HepG2 (cell line): ENCODE measurements around the gene RBP3. TPM values are rescaled to one million over a fixed set of nuclear protein-coding genes. Genes with fewer than 3 reads are reported as not detected.

ENCODE experiments used
- ATAC-seq: fragments of 200-7000 bp; cut with Tn5 transposase; 3 replicates; pipeline ENCODE4 v1.9.1; 2020; ENCODE audit warnings: mild to moderate bottlenecking, moderate library complexity
- BruUV-seq: library from RNA; stranded (reverse); fragments of 400-500 nt; replicated peaks from 2 replicates; lab custom pipeline; 2021; lab: Mats Ljungman, UMichigan
- CTCF ChIA-PET: fragments of 300-600 bp; formaldehyde crosslinking; extraction: SDS; loops from one replicate; lab custom pipeline; 2021; ENCODE audit warnings: low total read pairs, inconsistent platforms, low intra/inter-chr PET ratio; lab: Yijun Ruan, JAX
- POLR2A ChIA-PET: fragments of 350-600 bp; sonication (Branson Sonifier 250); formaldehyde crosslinking; loops from one replicate; lab custom pipeline; 2020; ENCODE audit warnings: antibody characterized with exemption, inconsistent platforms; lab: Yijun Ruan, JAX
- DNase-seq: peaks from one replicate; pipeline ENCODE4 v3.0.0-alpha.2; 2015; ENCODE audit warnings: low spot score
- FAIRE-seq: peaks from 3 replicates; lab custom pipeline; 2011; peaks lifted over from hg19 to GRCh38; lab: Jason Lieb, UNC
- H2AFZ ChIP-seq: one replicate; pipeline ENCODE4 v1.6.1; 2011; ENCODE audit warnings: low read length, inconsistent platforms
- H3K27ac ChIP-seq: fragments of 300-600 bp; 3 replicates; pipeline ENCODE4 v1.8.0; 2011; ENCODE audit warnings: mixed run types, mild to moderate bottlenecking, mixed read lengths, low read length, inconsistent platforms; ENCODE audit not compliant: insufficient read depth; ENCODE audit errors: extremely low read length
- H3K27me3 ChIP-seq, 2 experiments: fragments of 200-600 bp in 1 of 2; 2 replicates in 1 of 2; 3 replicates in 1 of 2; pipeline versions ENCODE4 v1.6.0 to v1.8.0; 2011; ENCODE audit warnings: low read length in 2 of 2, mild to moderate bottlenecking in 2 of 2, moderate library complexity in 2 of 2, inconsistent platforms in 1 of 2; ENCODE audit not compliant: insufficient read depth in 2 of 2, control insufficient read depth in 1 of 2
- H3K36me3 ChIP-seq, 2 experiments: fragments of 200-600 bp in 1 of 2; replicated peaks in 1 of 2; 2 replicates in 1 of 2; 3 replicates in 1 of 2; pipeline versions ENCODE4 v1.5.1 to v1.8.0; 2011; ENCODE audit warnings: low read length in 2 of 2, inconsistent platforms in 1 of 2; ENCODE audit not compliant: insufficient read depth in 2 of 2, control insufficient read depth in 1 of 2
- H3K4me1 ChIP-seq: 2 replicates; pipeline ENCODE4 v1.5.1; 2012; ENCODE audit warnings: low read length, inconsistent platforms; ENCODE audit not compliant: insufficient read depth
- H3K4me2 ChIP-seq: 2 replicates; pipeline ENCODE4 v1.6.0; 2011; ENCODE audit warnings: low read depth, low read length, inconsistent platforms
- H3K4me3 ChIP-seq, 3 experiments: fragments of 200-600 bp in 1 of 3; sonication (generic), shearing (Covaris generic) in 1 of 3; replicated peaks in 1 of 3; 2 replicates each; pipeline ENCODE4 v1.5.1; 2011 to 2016; ENCODE audit warnings: low read length in 3 of 3, inconsistent platforms in 2 of 3, low read depth in 2 of 3, mild to moderate bottlenecking in 2 of 3, control low read depth in 1 of 3, mixed read lengths in 1 of 3; ENCODE audit not compliant: insufficient read depth in 1 of 3
- H3K79me2 ChIP-seq: one replicate; pipeline ENCODE4 v1.6.1; 2011; ENCODE audit warnings: low read length, inconsistent platforms; ENCODE audit not compliant: insufficient read depth
- H3K9ac ChIP-seq: 2 replicates; pipeline ENCODE4 v1.6.0; 2011; ENCODE audit warnings: mild to moderate bottlenecking, low read depth, low read length, inconsistent platforms; ENCODE audit not compliant: insufficient read depth
- H3K9me3 ChIP-seq: 2 replicates; pipeline ENCODE4 v1.5.1; 2012; ENCODE audit warnings: mild to moderate bottlenecking, low read length
- H4K20me1 ChIP-seq: 2 replicates; pipeline ENCODE4 v1.6.0; 2011; ENCODE audit warnings: inconsistent platforms, mild to moderate bottlenecking, low read length, moderate library complexity; ENCODE audit not compliant: insufficient read depth
- AGO1 ChIP-seq: fragments of 200-400 bp; formaldehyde crosslinking; IDR thresholded peaks from 2 replicates; pipeline ENCODE4 v1.6.1; 2017; ENCODE audit warnings: mild to moderate bottlenecking, low read depth, low read length, moderate library complexity; ENCODE audit not compliant: poor library complexity, severe bottlenecking
- ATF6 ChIP-seq: sonication (generic); formaldehyde crosslinking; conservative IDR thresholded peaks from 2 replicates; pipeline ENCODE4 v1.4.0; 2020; ENCODE audit warnings: missing genetic modification reagents
- ATRX ChIP-seq: sonication (generic); formaldehyde crosslinking; IDR thresholded peaks from 2 replicates; pipeline ENCODE4 v1.4.0; 2020; ENCODE audit warnings: missing genetic modification reagents, borderline replicate concordance
- CHCHD3 ChIP-seq: sonication (generic); formaldehyde crosslinking; IDR thresholded peaks from 2 replicates; pipeline ENCODE4 v1.8.0; 2022; ENCODE audit warnings: mild to moderate bottlenecking, missing genetic modification reagents, moderate library complexity
- HMGA1 ChIP-seq: sonication (generic); formaldehyde crosslinking; conservative IDR thresholded peaks from 2 replicates; pipeline ENCODE4 v1.4.0; 2020; ENCODE audit warnings: missing genetic modification reagents
- ISX ChIP-seq: sonication (generic); formaldehyde crosslinking; conservative IDR thresholded peaks from 2 replicates; pipeline ENCODE4 v1.5.0; 2020; ENCODE audit warnings: missing genetic modification reagents
- KLF11 ChIP-seq: IDR thresholded peaks from 2 replicates; pipeline ENCODE4 v1.6.1; 2016; ENCODE audit warnings: missing compliant biosample characterization
- MEIS2 ChIP-seq: sonication (generic); formaldehyde crosslinking; IDR thresholded peaks from 2 replicates; pipeline ENCODE4 v1.9.0; 2021; ENCODE audit warnings: mild to moderate bottlenecking, missing genetic modification reagents
- ONECUT2 ChIP-seq: sonication (generic); formaldehyde crosslinking; IDR thresholded peaks from 2 replicates; pipeline ENCODE4 v1.4.0; 2020; ENCODE audit warnings: missing genetic modification reagents
- PITX1 ChIP-seq: sonication (generic); formaldehyde crosslinking; IDR thresholded peaks from 2 replicates; pipeline ENCODE4 v1.5.1; 2020; ENCODE audit warnings: mild to moderate bottlenecking, missing genetic modification reagents
- RAD21 ChIP-seq: fragments of 450-650 bp; formaldehyde crosslinking; IDR thresholded peaks from 2 replicates; pipeline ENCODE4 v1.5.0; 2020; ENCODE audit warnings: mild to moderate bottlenecking
- SKI ChIP-seq: fragments of 450-650 bp; IDR thresholded peaks from one replicate; pipeline ENCODE4 v1.6.1; 2018; ENCODE audit warnings: mild to moderate bottlenecking; ENCODE audit not compliant: partially characterized antibody
- SP2 ChIP-seq: sonication (generic); formaldehyde crosslinking; IDR thresholded peaks from 2 replicates; pipeline ENCODE4 v1.5.1; 2020; ENCODE audit warnings: mild to moderate bottlenecking, missing genetic modification reagents
- SRSF9 ChIP-seq: fragments of 200-400 bp; formaldehyde crosslinking; IDR thresholded peaks from 2 replicates; pipeline ENCODE4 v1.6.1; 2018; ENCODE audit warnings: borderline replicate concordance, mild to moderate bottlenecking, low read depth, low read length; ENCODE audit not compliant: insufficient read depth, poor library complexity, severe bottlenecking
- ZBTB7A ChIP-seq: sonication (generic); formaldehyde crosslinking; IDR thresholded peaks from 2 replicates; pipeline ENCODE4 v1.8.0; 2022; ENCODE audit warnings: mild to moderate bottlenecking, missing genetic modification reagents
- ZKSCAN5 ChIP-seq: sonication (generic); formaldehyde crosslinking; IDR thresholded peaks from 2 replicates; pipeline ENCODE4 v1.5.1; 2020; ENCODE audit warnings: mild to moderate bottlenecking, missing genetic modification reagents
- ZNF431 ChIP-seq: sonication (generic); formaldehyde crosslinking; IDR thresholded peaks from 2 replicates; pipeline ENCODE4 v1.9.0; 2022; ENCODE audit warnings: missing genetic modification reagents, low read depth, mild to moderate bottlenecking, borderline replicate concordance
- ZNF530 ChIP-seq: sonication (generic); formaldehyde crosslinking; IDR thresholded peaks from 2 replicates; pipeline ENCODE4 v1.5.0; 2020; ENCODE audit warnings: low read depth, mild to moderate bottlenecking, missing genetic modification reagents
- ZNF615 ChIP-seq: sonication (generic); formaldehyde crosslinking; IDR thresholded peaks from 2 replicates; pipeline ENCODE4 v1.5.0; 2020; ENCODE audit warnings: mild to moderate bottlenecking, missing genetic modification reagents, borderline replicate concordance
- ZNF687 ChIP-seq: sonication (generic); formaldehyde crosslinking; IDR thresholded peaks from 2 replicates; pipeline ENCODE4 v1.5.1; 2020; ENCODE audit warnings: mild to moderate bottlenecking, missing genetic modification reagents, moderate library complexity
- WGBS: methylation state at CpG from one replicate; pipeline ENCODE4 v1.1.6; 2017; ENCODE audit warnings: low lambda C conversion rate; 5-methylcytosine and 5-hydroxymethylcytosine counted together
- in situ Hi-C: cut with HindIII; loops from 2 replicates; pipeline ENCODE4 v1.10.0; 2017; ENCODE audit warnings: low pct_unique_long_range_greater_than_20kb; ENCODE audit not compliant: extremely low pct_ligation_motif_present
- intact Hi-C: fragments of 100-400 bp; cut with micrococcal nuclease; formaldehyde crosslinking; loops from one replicate; pipeline ENCODE4 v1.10.0; 2022; ENCODE audit not compliant: unreplicated experiment
- polyA plus RNA-seq, 8 experiments: library from polyadenylated mRNA; depleted of rRNA in 3 of 8; stranded (reverse) in 7 of 8; unstranded in 1 of 8; fragments of >200 nt; fragmentation: Illumina TruSeq in 4 of 8; extraction: Trizol in 4 of 8; gene quantifications; 2 replicates each; pipeline versions ENCODE4 v1.2.1 to v1.2.3, GENCODE V29; 2011 to 2016; ENCODE audit warnings: low read depth in 4 of 8, missing spikeins in 1 of 8, mixed read lengths in 1 of 8; ENCODE audit not compliant: insufficient read depth in 1 of 8
- total RNA-seq, 5 experiments: library from RNA; depleted of rRNA; stranded (reverse); fragments of >200 nt; fragmentation: Illumina TruSeq; extraction: Trizol; gene quantifications; 2 replicates each; pipeline ENCODE4 v1.2.3, GENCODE V29; 2016; ENCODE audit warnings: low read depth in 1 of 5

The RBP3 gene
- total and polyA plus RNA-seq, 2 of the 13 experiments (the other 11 are each of a cell fraction or from before 2014, with no cell fraction given), result not detected

DNA sequence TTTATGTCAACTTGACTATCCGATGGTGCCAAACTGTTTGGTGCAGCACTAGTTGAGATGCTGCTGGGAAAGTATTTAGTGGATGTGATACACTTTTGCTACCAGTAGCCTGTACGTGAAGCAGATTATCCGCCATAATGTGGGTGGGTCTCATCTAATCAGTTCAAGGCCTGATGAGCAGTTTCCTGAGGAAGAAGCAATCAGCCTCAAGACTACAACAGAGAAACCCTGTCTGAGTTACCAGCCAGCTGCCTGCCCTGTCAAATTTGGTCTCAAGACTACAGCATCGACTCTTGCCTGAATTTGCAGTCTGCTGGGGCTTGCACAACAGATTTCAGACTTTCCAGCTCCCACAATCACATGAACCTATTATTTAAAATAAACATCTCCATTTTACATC, 10.9 kb upstream of the RBP3 start:
- BruUV-seq, result no TSS peak
- no peak overlapping the region for H3K4me2 ChIP-seq
- H3K36me3 ChIP-seq, result no peaks in the 10 kb centered on the region
- ATAC-seq (no peak), FAIRE-seq (no peak), DNase-seq (no peak)
- WGBS, result 23% methylated on average over 3 of the region's 4 CpGs
- in situ Hi-C loops, result no loop called here
- no peak overlapping the region for H3K4me3 ChIP-seq
- H3K4me1 ChIP-seq, result no peaks in the 10 kb centered on the region
- no peak overlapping the region for H2AFZ ChIP-seq
- no peak overlapping the region for H3K9ac ChIP-seq
- H3K79me2 ChIP-seq, result no peaks in the 10 kb centered on the region
- H3K9me3 ChIP-seq, result no peaks in the 10 kb centered on the region
- POLR2A ChIA-PET, result no interaction called here
- CTCF ChIA-PET, result no interaction called here
- peaks cover 0 to 10% of the 10 kb centered on the region in 2 experiments; a peak in 1 of 5 replicates for H3K27me3 ChIP-seq
- no peak overlapping the region for H3K27ac ChIP-seq
- TF ChIP-seq ZNF687 (CRISPR knock-in tag) (no peak), PITX1 (CRISPR knock-in tag) (no peak), ZKSCAN5 (CRISPR knock-in tag) (no peak), SP2 (no peak), ONECUT2 (CRISPR knock-in tag) (no peak), KLF11 (no peak), SKI (no peak), ATRX (CRISPR knock-in tag) (no peak), ISX (CRISPR knock-in tag) (no peak), MEIS2 (no peak), CHCHD3 (CRISPR knock-in tag) (no peak), ZBTB7A (CRISPR knock-in tag) (no peak), ATF6 (no peak), ZNF530 (no peak), SRSF9 (no peak), RAD21 (no peak), ZNF431 (CRISPR knock-in tag) (no peak), AGO1 (no peak), ZNF615 (CRISPR knock-in tag) (no peak), HMGA1 (CRISPR knock-in tag) (no peak)
- no peaks in the 10 kb centered on the region for H4K20me1 ChIP-seq
- intact Hi-C loops, result loop anchor here (2.0 kb wide), 1 partner anchor 21 kb away; no protein-coding TSS in a partner anchor
